GM19397 (cell line): ENCODE data around the gene DCAF8L2.
"Not testable (repeated sequence)": the region's sequence is repeated elsewhere in the genome, so short reads cannot be mapped to it uniquely, and the experiment has no call there.

Source experiments
- ATAC-seq: cut with Tn5 transposase; IDR thresholded peaks from one replicate; pipeline ENCODE4 v1.9.1; 2021; ENCODE audit warnings: mild to moderate bottlenecking, moderate library complexity; ENCODE audit not compliant: unreplicated experiment

Gene DCAF8L2

GRCh38 chrX:27675493-27675892, 85.3 kb downstream of the DCAF8L2 start:
- ATAC-seq: no peak

DNA sequence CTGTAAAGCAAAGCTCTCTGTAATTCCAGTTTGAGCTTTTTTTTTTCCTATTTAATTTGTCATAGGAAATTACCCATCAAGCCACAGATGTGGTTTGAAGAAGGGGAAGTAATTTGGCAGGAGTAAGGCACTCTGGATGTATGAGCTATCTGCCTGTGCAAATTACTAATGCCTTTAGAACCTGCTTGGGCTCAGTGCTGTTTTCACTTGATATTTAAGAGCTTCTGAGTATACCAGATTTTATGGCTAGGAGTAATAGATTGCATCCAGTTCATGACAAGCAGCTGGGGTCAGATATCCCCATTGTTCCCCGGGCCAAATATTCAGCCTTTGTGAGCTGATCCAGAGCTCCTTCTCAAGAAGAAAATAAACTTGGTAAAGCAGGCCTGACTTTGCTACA, 89.1 kb downstream of the DCAF8L2 start:
- ATAC-seq: no peak

GRCh38 chrX:27680726-27681125, 90.6 kb downstream of the DCAF8L2 start:
- no peak for ATAC-seq

GRCh38 chrX:27683566-27684208, 93.5 kb downstream of the DCAF8L2 start:
- not testable (repeated sequence) for ATAC-seq

DNA sequence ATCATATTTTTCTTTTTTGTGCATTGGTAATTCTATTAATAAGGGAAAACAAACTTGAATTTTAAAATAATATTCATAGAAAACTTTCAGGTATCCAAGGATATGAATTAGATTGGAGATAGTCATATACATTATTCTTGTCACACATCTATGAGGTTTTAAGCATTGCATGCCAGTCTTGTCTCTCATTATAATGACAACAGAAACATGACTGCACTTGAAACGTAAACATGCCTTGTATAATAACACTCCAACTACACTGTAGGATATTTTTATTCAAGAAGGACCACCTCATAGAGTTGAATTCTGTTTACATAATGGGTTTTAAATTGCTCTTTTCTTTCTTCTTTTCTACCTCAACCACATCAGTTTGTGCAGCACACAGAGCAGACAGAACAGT, 104.5 kb downstream of the DCAF8L2 start:
- no peak for ATAC-seq

DNA sequence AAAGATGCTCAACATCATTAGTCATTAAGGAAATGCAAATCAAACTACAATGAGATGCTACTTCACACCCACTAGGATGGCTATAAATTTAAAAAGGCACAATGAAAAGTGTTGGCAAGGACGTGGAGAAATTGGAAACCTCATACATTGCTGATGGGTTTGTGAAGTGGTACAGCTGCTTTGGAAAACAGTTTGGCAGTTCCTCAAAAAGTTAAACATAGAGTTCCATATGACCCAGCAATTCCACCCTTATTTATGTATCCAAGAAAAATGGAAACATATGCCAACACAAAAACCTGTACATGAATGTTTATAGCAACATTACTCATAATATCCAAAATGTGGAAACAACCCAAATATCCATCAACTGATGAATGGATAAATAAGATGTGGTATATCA, 116.4 kb downstream of the DCAF8L2 start:
- ATAC-seq: no peak

GRCh38 chrX:27715610-27716009, 125.5 kb downstream of the DCAF8L2 start:
- no peak for ATAC-seq

DNA sequence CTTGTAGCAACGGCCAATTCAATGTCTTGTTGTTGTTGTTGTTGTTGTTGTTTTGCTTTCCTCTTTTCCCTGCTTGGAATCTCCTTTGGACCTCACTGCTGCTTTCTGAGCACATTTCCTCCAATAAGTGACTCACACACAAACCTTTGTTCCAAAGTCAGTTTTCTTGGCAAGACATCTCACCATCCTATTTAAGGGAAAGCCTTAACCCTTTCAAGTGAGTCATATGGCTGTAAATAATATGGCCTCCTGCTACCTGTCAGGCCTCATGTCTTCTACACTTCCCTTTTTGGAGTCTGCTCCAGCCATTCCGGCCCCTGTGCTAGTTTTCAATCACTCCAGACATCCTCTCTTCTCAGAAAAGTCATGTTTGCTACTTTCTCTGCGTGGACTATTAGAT, 138.1 kb downstream of the DCAF8L2 start:
- no peak for ATAC-seq

DNA sequence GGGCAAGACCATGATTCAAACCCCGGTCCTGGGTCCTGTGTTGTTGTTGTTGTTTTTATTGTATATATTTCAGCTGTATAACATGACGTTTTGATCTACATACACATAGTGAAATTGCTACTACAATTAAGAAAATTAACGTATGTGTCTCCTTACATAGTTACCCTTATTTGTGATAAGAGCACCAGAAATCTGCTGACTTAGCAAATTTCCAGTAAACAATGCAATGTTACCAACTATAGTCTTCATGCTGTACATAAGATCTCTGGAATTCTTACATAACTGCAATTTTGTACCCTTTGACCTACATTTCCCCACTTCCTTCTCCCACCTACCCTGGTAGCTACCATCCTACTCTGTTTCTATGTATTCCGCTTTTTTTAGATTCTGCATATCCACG, 141.8 kb downstream of the DCAF8L2 start:
- no peak for ATAC-seq

DNA sequence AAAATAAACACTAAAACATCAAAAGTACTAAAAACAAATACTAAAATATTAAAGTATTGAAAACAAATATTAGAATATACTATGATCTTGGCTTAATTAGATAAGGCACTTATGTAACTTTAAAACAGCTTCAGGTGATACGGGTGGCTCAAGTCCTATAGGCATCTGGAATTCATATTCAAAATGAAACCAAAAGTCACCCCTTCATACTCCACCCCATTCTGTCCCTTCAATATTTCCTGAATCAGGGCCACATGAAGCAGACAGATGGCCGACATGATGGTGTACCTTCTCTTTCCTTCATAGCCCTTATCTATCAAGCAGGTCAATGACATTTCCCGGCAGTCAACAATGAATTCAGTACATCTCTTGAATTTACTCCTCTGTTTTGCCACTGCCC, 145.8 kb downstream of the DCAF8L2 start:
- ATAC-seq: no peak

DNA sequence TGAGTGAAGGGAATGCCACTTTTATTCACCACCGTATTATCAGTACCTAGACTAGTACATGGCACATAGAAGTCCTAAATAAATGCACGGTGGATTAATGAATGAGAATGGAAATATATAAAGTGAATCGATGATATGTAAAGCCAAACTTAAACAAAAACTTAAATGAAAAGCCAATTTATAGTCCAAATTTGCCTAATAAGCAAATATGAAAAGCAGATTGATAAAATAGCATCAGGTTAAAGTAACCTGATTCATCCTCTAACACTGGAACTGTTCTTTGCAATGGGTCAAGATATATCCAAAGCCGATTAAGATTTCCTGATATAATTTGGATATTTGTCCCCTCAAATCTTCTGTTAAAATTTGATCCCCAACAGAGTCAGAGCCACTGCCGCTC, 150.8 kb downstream of the DCAF8L2 start:
- ATAC-seq: no peak

DNA sequence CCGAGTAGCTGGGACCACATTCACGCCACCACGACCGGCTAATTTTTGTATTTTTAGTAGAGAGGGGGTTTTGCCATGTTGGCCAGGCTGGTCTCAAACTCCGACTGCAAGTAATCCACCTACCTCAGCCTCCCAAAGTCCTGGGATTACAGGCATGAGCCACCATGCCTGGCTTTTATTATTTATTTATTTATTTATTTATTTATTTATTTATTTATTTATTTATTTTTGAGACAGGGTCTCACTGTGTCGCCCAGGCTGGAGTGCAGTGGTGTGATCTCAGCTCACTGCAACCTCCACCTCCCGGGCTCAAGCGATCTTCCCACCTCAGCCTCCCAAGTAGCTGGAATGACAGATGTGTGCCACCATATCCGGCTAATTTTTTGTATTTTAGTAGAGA, 153.4 kb downstream of the DCAF8L2 start:
- ATAC-seq: not testable (repeated sequence)

DNA sequence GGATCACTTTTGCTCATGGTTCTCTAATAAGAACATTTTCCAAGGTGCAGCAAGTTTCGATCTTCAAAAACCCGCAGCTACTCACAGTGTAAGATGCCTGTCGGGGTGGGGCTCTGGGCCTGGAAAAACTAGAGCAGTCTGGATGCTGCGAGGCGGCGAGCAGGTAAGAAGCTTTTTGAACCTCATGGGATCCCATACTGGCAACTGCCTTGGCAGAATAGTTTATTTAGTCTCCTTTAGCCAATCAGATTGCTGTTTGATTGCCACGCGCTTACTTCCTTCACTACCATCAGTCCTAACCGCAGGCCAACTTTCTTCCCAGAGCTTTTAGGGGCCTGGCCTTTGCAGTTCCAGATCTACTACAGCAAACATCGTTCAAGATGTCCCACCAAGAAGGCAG, 156.4 kb downstream of the DCAF8L2 start:
- ATAC-seq: no peak

DNA sequence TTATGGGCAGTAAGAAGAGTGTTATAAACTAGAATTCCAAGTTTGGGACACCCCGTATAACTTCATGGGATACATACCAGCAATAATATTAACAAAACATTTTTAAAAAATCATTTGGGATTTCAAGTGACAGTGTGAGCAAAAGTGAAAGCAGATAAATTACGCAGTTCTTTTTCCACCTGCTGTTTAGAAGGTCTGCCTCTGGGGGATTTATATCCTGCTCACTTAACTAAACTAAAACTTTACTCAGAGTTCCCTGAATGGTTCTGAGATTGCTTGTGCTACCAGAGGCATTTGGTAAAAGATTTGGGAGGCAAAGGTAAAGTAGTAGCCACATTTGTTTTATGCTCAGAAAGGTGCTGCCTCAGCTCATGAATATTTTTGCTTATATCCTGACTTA, 160.2 kb downstream of the DCAF8L2 start:
- ATAC-seq: not testable (repeated sequence)

DNA sequence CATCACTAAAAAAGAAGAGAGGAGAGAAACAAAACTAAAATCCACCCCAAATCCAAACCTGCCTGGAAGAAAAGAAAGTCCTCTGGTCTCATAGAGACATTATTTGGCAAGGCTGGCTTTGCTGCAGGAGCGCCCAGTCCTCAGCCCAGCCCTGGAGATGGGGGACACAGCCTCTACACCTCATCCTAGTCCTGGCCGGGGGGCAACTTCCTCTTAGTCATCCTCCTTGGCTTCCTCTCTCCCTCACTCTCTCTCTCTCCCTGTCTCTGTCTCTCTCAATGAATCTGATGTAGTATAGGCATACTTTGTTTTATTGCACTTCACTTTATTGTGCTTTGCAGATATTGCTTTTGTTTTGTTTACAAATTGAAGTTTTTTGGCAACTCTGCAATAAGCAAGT, 161.8 kb downstream of the DCAF8L2 start:
- ATAC-seq: no peak

GRCh38 chrX:27765718-27766117, 175.6 kb downstream of the DCAF8L2 start:
- no peak for ATAC-seq

GRCh38 chrX:27767387-27767786, 177.2 kb downstream of the DCAF8L2 start:
- ATAC-seq: no peak

GRCh38 chrX:27775984-27776383, 185.8 kb downstream of the DCAF8L2 start:
- ATAC-seq: no peak

- no peak for ATAC-seq
These were observed 206.6 kb downstream of the DCAF8L2 start for GRCh38 chrX:27796640-27797257.

GRCh38 chrX:27797575-27797974, 207.4 kb downstream of the DCAF8L2 start:
- ATAC-seq: no peak
